Natural killer cell treated with Interleukin-12 subunit alpha and Interleukin-12 subunit beta and Interleukin-15 and Interleukin-18, amount 100 ng/mL, for 72 hours (primary cell): ENCODE measurements around the gene MBNL2. TPM values are rescaled to one million over a fixed set of nuclear protein-coding genes. Genes with fewer than 3 reads are reported as not detected.

Source experiments
- ATAC-seq, 2 donors: fragments of 150-1000 bp; cut with Tn5 transposase in 1 of 2; sonication (Bioruptor Pico), chemical (Tn5 transposase) in 1 of 2; 2 replicates each; pipeline ENCODE4 v1.10.0; 2021
- DNase-seq: peaks from one replicate; pipeline ENCODE4 v3.0.0; 2022; ENCODE audit warnings: low spot score
- H3K27ac Mint-ChIP-seq, 2 donors: 1 replicate in 1 of 2; 2 replicates in 1 of 2; pipeline ENCODE4 v1.8.0; 2022; ENCODE audit warnings: mixed read lengths in 2 of 2, mild to moderate bottlenecking in 1 of 2, moderate library complexity in 1 of 2
- H3K27me3 Mint-ChIP-seq, 2 donors: 1 replicate in 1 of 2; 2 replicates in 1 of 2; pipeline ENCODE4 v1.8.0; 2022; ENCODE audit warnings: mixed read lengths in 2 of 2
- H3K36me3 Mint-ChIP-seq: one replicate; pipeline ENCODE4 v1.8.0; 2022; ENCODE audit warnings: mixed read lengths
- H3K4me1 Mint-ChIP-seq, 2 donors: 1 replicate in 1 of 2; 2 replicates in 1 of 2; pipeline ENCODE4 v1.8.0; 2022; ENCODE audit warnings: low read depth in 2 of 2, mixed read lengths in 2 of 2, mild to moderate bottlenecking in 1 of 2
- H3K4me3 Mint-ChIP-seq: one replicate; pipeline ENCODE4 v1.8.0; 2022; ENCODE audit warnings: mixed read lengths
- H3K9me3 Mint-ChIP-seq: 2 replicates; pipeline ENCODE4 v1.8.0; 2022; ENCODE audit warnings: mixed read lengths
- total RNA-seq, 2 donors: library from RNA; stranded (reverse); gene quantifications; one replicate each; pipeline ENCODE4 v1.2.3, GENCODE V29; 2022

Gene MBNL2
- total RNA-seq, 2 donors from 2014 or later, result 13.0 to 15.6 TPM

- H3K27ac Mint-ChIP-seq, result no peak overlapping the region
- DNase-seq (no peak), ATAC-seq (no peak)
- no peaks in the 10 kb centered on the region for H3K4me1 Mint-ChIP-seq
- no peaks in the 10 kb centered on the region for H3K36me3 Mint-ChIP-seq
- no peaks in the 10 kb centered on the region for H3K9me3 Mint-ChIP-seq
- no peaks in the 10 kb centered on the region for H3K27me3 Mint-ChIP-seq
- no peak overlapping the region for H3K4me3 Mint-ChIP-seq
Measured at GRCh38 chr13:97394542-97394941, 172.4 kb downstream of the MBNL2 start.

- H3K27ac Mint-ChIP-seq, result no peak overlapping the region
- no peaks in the 10 kb centered on the region for H3K9me3 Mint-ChIP-seq
- no peaks in the 10 kb centered on the region for H3K36me3 Mint-ChIP-seq
- no peak overlapping the region for H3K4me3 Mint-ChIP-seq
- ATAC-seq, result no peak
- no peak for DNase-seq
- H3K27me3 Mint-ChIP-seq, result no peaks in the 10 kb centered on the region
- H3K4me1 Mint-ChIP-seq, result no peaks in the 10 kb centered on the region
Measured at GRCh38 chr13:97395447-97396136, 173.5 kb downstream of the MBNL2 start.

GRCh38 chr13:97397267-97397666 lies 175.1 kb downstream of the MBNL2 start:
- DNase-seq (no peak), ATAC-seq (no peak)
- Mint-ChIP-seq H3K4me1 (no peaks in the 10 kb centered on the region), H3K27me3 (peaks cover under 1 to 3% of the 10 kb centered on the region in 2 donors), H3K4me3 (no peak overlapping the region), H3K36me3 (no peaks in the 10 kb centered on the region), H3K27ac (no peak overlapping the region), H3K9me3 (peaks cover 5% of the 10 kb centered on the region)

- H3K9me3 Mint-ChIP-seq, result peaks cover 5% of the 10 kb centered on the region
- no peaks in the 10 kb centered on the region for H3K4me1 Mint-ChIP-seq
- ATAC-seq, result no peak
Measured at GRCh38 chr13:97401421-97401820, 179.3 kb downstream of the MBNL2 start.

GRCh38 chr13:97403893-97404750 lies 182.0 kb downstream of the MBNL2 start:
- peaks cover 5% of the 10 kb centered on the region for H3K9me3 Mint-ChIP-seq
- DNase-seq (no peak), ATAC-seq (no peak)
- peaks cover 18 to 22% of the 10 kb centered on the region in 2 donors for H3K27me3 Mint-ChIP-seq
- no peaks in the 10 kb centered on the region for H3K36me3 Mint-ChIP-seq
- no peaks in the 10 kb centered on the region for H3K4me1 Mint-ChIP-seq
- H3K4me3 Mint-ChIP-seq, result no peak overlapping the region
- H3K27ac Mint-ChIP-seq, result no peak overlapping the region

More at GRCh38 chr13:97401421-97401820, 179.3 kb downstream of the MBNL2 start:
- peaks cover 10 to 16% of the 10 kb centered on the region in 2 donors for H3K27me3 Mint-ChIP-seq
- H3K27ac Mint-ChIP-seq, result no peak overlapping the region
- no peak overlapping the region for H3K4me3 Mint-ChIP-seq
- DNase-seq, result no peak
- no peaks in the 10 kb centered on the region for H3K36me3 Mint-ChIP-seq

GRCh38 chr13:97407540-97407939 lies 185.4 kb downstream of the MBNL2 start:
- no peak for ATAC-seq
- H3K4me3 Mint-ChIP-seq, result no peak overlapping the region
- no peaks in the 10 kb centered on the region for H3K36me3 Mint-ChIP-seq
- no peaks in the 10 kb centered on the region for H3K4me1 Mint-ChIP-seq
- no peak for DNase-seq
- no peaks in the 10 kb centered on the region for H3K9me3 Mint-ChIP-seq
- H3K27me3 Mint-ChIP-seq, result peaks cover 15 to 16% of the 10 kb centered on the region in 2 donors
- no peak overlapping the region for H3K27ac Mint-ChIP-seq

- H3K9me3 Mint-ChIP-seq, result no peaks in the 10 kb centered on the region
- H3K27ac Mint-ChIP-seq, result no peak overlapping the region
- H3K4me3 Mint-ChIP-seq, result no peak overlapping the region
- peaks cover 14 to 19% of the 10 kb centered on the region in 2 donors for H3K27me3 Mint-ChIP-seq
- no peaks in the 10 kb centered on the region for H3K4me1 Mint-ChIP-seq
- no peaks in the 10 kb centered on the region for H3K36me3 Mint-ChIP-seq
- ATAC-seq, result no peak
- no peak for DNase-seq
Measured at GRCh38 chr13:97408938-97409337, 186.8 kb downstream of the MBNL2 start.

GRCh38 chr13:97411984-97412383 lies 189.9 kb downstream of the MBNL2 start:
- Mint-ChIP-seq H3K9me3 (no peaks in the 10 kb centered on the region), H3K4me3 (no peak overlapping the region), H3K27me3 (peaks cover 6 to 18% of the 10 kb centered on the region in 2 donors), H3K27ac (no peak overlapping the region), H3K36me3 (no peaks in the 10 kb centered on the region), H3K4me1 (no peaks in the 10 kb centered on the region)
- DNase-seq (no peak), ATAC-seq (no peak)

GRCh38 chr13:97413694-97414093 lies 191.6 kb downstream of the MBNL2 start:
- H3K27ac Mint-ChIP-seq, result no peak overlapping the region
- no peak for ATAC-seq
- H3K4me1 Mint-ChIP-seq, result no peaks in the 10 kb centered on the region
- no peaks in the 10 kb centered on the region for H3K36me3 Mint-ChIP-seq
- H3K27me3 Mint-ChIP-seq, result peaks cover 6 to 23% of the 10 kb centered on the region in 2 donors
- DNase-seq, result no peak
- H3K9me3 Mint-ChIP-seq, result no peaks in the 10 kb centered on the region
- H3K4me3 Mint-ChIP-seq, result no peak overlapping the region

- Mint-ChIP-seq H3K4me1 (no peaks in the 10 kb centered on the region), H3K9me3 (no peaks in the 10 kb centered on the region), H3K27me3 (peaks cover 8 to 19% of the 10 kb centered on the region in 2 donors), H3K4me3 (no peak overlapping the region), H3K36me3 (no peaks in the 10 kb centered on the region), H3K27ac (no peak overlapping the region)
- no peak for ATAC-seq
- no peak for DNase-seq
Measured at GRCh38 chr13:97414392-97414791, 192.3 kb downstream of the MBNL2 start.

- no peak overlapping the region for H3K4me3 Mint-ChIP-seq
- H3K36me3 Mint-ChIP-seq, result no peaks in the 10 kb centered on the region
- peaks cover 13 to 21% of the 10 kb centered on the region in 2 donors for H3K27me3 Mint-ChIP-seq
- ATAC-seq, result no peak
- no peaks in the 10 kb centered on the region for H3K4me1 Mint-ChIP-seq
- H3K9me3 Mint-ChIP-seq, result no peaks in the 10 kb centered on the region
- no peak overlapping the region for H3K27ac Mint-ChIP-seq
- no peak for DNase-seq
Measured at GRCh38 chr13:97417698-97418097, 195.6 kb downstream of the MBNL2 start.

- Mint-ChIP-seq H3K4me1 (no peaks in the 10 kb centered on the region), H3K27ac (no peak overlapping the region), H3K36me3 (no peaks in the 10 kb centered on the region), H3K4me3 (no peak overlapping the region), H3K9me3 (no peaks in the 10 kb centered on the region), H3K27me3 (peaks cover 14 to 17% of the 10 kb centered on the region in 2 donors)
- DNase-seq (no peak), ATAC-seq (no peak)
Measured at GRCh38 chr13:97422118-97423054, 200.3 kb downstream of the MBNL2 start.

- H3K4me3 Mint-ChIP-seq, result no peak overlapping the region
- H3K27me3 Mint-ChIP-seq, result peaks cover 11 to 14% of the 10 kb centered on the region in 2 donors
- H3K4me1 Mint-ChIP-seq, result no peaks in the 10 kb centered on the region
- ATAC-seq, result no peak
- no peak for DNase-seq
- no peaks in the 10 kb centered on the region for H3K36me3 Mint-ChIP-seq
- H3K9me3 Mint-ChIP-seq, result no peaks in the 10 kb centered on the region
- H3K27ac Mint-ChIP-seq, result no peak overlapping the region
Measured at GRCh38 chr13:97423300-97424045, 201.3 kb downstream of the MBNL2 start.
